ENCODE results near the gene HCN2. TPM values are rescaled to one million over a fixed set of nuclear protein-coding genes. Genes with fewer than 3 reads are reported as not detected.
"Not testable (repeated sequence)": the region's sequence is repeated elsewhere in the genome, so short reads cannot be mapped to it uniquely, and the experiment has no call there.

HCN2 gene
- total RNA-seq, 1 experiment from 2014 or later = 1.8 TPM

- no peak for DNase-seq
- H3K27me3 ChIP-seq (ENCODE audit: control insufficient read depth, insufficient read depth, low read length) = no peaks in the 10 kb centered on the region
- no peak overlapping the region for H3K4me3 ChIP-seq (ENCODE audit: insufficient read depth, low read depth, low read length)
- H3K36me3 ChIP-seq (replicated peaks; ENCODE audit: control insufficient read depth, insufficient read depth, low read length) = peaks cover 5% of the 10 kb centered on the region
Measured at GRCh38 chr19:613732-614567, 24.3 kb downstream of the HCN2 start.

- Histone ChIP-seq H3K4me3 (ENCODE audit: insufficient read depth, low read depth, low read length) (no peak overlapping the region), H3K27me3 (ENCODE audit: control insufficient read depth, insufficient read depth, low read length) (no peaks in the 10 kb centered on the region), H3K36me3 (replicated peaks; ENCODE audit: control insufficient read depth, insufficient read depth, low read length) (peaks cover 5% of the 10 kb centered on the region)
- DNase-seq = no peak
Measured at GRCh38 chr19:615619-616018, 25.9 kb downstream of the HCN2 start.

- peaks cover 5% of the 10 kb centered on the region for H3K36me3 ChIP-seq (replicated peaks; ENCODE audit: control insufficient read depth, insufficient read depth, low read length)
- H3K27me3 ChIP-seq (ENCODE audit: control insufficient read depth, insufficient read depth, low read length) = no peaks in the 10 kb centered on the region
- peak; percentile 85 for DNase-seq
- no peak overlapping the region for H3K4me3 ChIP-seq (ENCODE audit: insufficient read depth, low read depth, low read length)
Measured at GRCh38 chr19:616062-616700, 26.5 kb downstream of the HCN2 start.

GRCh38 chr19:616747-617526 is 27.3 kb downstream of the HCN2 start:
- no peak overlapping the region for H3K4me3 ChIP-seq (ENCODE audit: insufficient read depth, low read depth, low read length)
- no peak for DNase-seq
- no peaks in the 10 kb centered on the region for H3K27me3 ChIP-seq (ENCODE audit: control insufficient read depth, insufficient read depth, low read length)
- peaks cover 5% of the 10 kb centered on the region for H3K36me3 ChIP-seq (replicated peaks; ENCODE audit: control insufficient read depth, insufficient read depth, low read length)

GRCh38 chr19:617551-618246 is 28.0 kb downstream of the HCN2 start:
- H3K27me3 ChIP-seq (ENCODE audit: control insufficient read depth, insufficient read depth, low read length) = no peaks in the 10 kb centered on the region
- H3K36me3 ChIP-seq (replicated peaks; ENCODE audit: control insufficient read depth, insufficient read depth, low read length) = peaks cover 5% of the 10 kb centered on the region
- no peak for DNase-seq
- H3K4me3 ChIP-seq (ENCODE audit: insufficient read depth, low read depth, low read length) = no peak overlapping the region

GRCh38 chr19:618247-618619 is 28.6 kb downstream of the HCN2 start:
- no peak for DNase-seq
- Histone ChIP-seq H3K36me3 (replicated peaks; ENCODE audit: control insufficient read depth, insufficient read depth, low read length) (peaks cover 5% of the 10 kb centered on the region), H3K27me3 (ENCODE audit: control insufficient read depth, insufficient read depth, low read length) (no peaks in the 10 kb centered on the region), H3K4me3 (ENCODE audit: insufficient read depth, low read depth, low read length) (no peak overlapping the region)

GRCh38 chr19:618674-619285 is 29.1 kb downstream of the HCN2 start:
- Histone ChIP-seq H3K27me3 (ENCODE audit: control insufficient read depth, insufficient read depth, low read length) (no peaks in the 10 kb centered on the region), H3K36me3 (replicated peaks; ENCODE audit: control insufficient read depth, insufficient read depth, low read length) (peaks cover 5% of the 10 kb centered on the region), H3K4me3 (ENCODE audit: insufficient read depth, low read depth, low read length) (no peak overlapping the region)
- no peak for DNase-seq

- Histone ChIP-seq H3K4me3 (ENCODE audit: insufficient read depth, low read depth, low read length) (no peak overlapping the region), H3K36me3 (replicated peaks; ENCODE audit: control insufficient read depth, insufficient read depth, low read length) (peaks cover 5% of the 10 kb centered on the region), H3K27me3 (ENCODE audit: control insufficient read depth, insufficient read depth, low read length) (no peaks in the 10 kb centered on the region)
- no peak for DNase-seq
Measured at GRCh38 chr19:619286-620002, 29.8 kb downstream of the HCN2 start.

GRCh38 chr19:620166-620862 is 30.6 kb downstream of the HCN2 start:
- Histone ChIP-seq H3K27me3 (ENCODE audit: control insufficient read depth, insufficient read depth, low read length) (no peaks in the 10 kb centered on the region), H3K4me3 (ENCODE audit: insufficient read depth, low read depth, low read length) (no peak overlapping the region), H3K36me3 (replicated peaks; ENCODE audit: control insufficient read depth, insufficient read depth, low read length) (peaks cover 7% of the 10 kb centered on the region)
- DNase-seq = no peak

- H3K4me3 ChIP-seq (ENCODE audit: insufficient read depth, low read depth, low read length); DNase-seq; H3K27me3 ChIP-seq (ENCODE audit: control insufficient read depth, insufficient read depth, low read length); H3K36me3 ChIP-seq (replicated peaks; ENCODE audit: control insufficient read depth, insufficient read depth, low read length): not testable (repeated sequence)
Measured at GRCh38 chr19:621191-621590, 31.5 kb downstream of the HCN2 start.

GRCh38 chr19:621819-622218 is 32.1 kb downstream of the HCN2 start:
- Histone ChIP-seq H3K4me3 (ENCODE audit: insufficient read depth, low read depth, low read length) (no peak overlapping the region), H3K27me3 (ENCODE audit: control insufficient read depth, insufficient read depth, low read length) (no peaks in the 10 kb centered on the region), H3K36me3 (replicated peaks; ENCODE audit: control insufficient read depth, insufficient read depth, low read length) (peaks cover 7% of the 10 kb centered on the region)
- DNase-seq = no peak

GRCh38 chr19:622666-623065 is 33.0 kb downstream of the HCN2 start:
- H3K4me3 ChIP-seq (ENCODE audit: insufficient read depth, low read depth, low read length) = no peak overlapping the region
- H3K27me3 ChIP-seq (ENCODE audit: control insufficient read depth, insufficient read depth, low read length) = no peaks in the 10 kb centered on the region
- DNase-seq = no peak
- H3K36me3 ChIP-seq (replicated peaks; ENCODE audit: control insufficient read depth, insufficient read depth, low read length) = peaks cover 7% of the 10 kb centered on the region
